ENCODE data around the gene PCBP3. TPM values are rescaled to one million over a fixed set of nuclear protein-coding genes. Genes with fewer than 3 reads are reported as not detected.

PCBP3 gene
- total RNA-seq, 1 donor from 2014 or later, result not detected

DNA sequence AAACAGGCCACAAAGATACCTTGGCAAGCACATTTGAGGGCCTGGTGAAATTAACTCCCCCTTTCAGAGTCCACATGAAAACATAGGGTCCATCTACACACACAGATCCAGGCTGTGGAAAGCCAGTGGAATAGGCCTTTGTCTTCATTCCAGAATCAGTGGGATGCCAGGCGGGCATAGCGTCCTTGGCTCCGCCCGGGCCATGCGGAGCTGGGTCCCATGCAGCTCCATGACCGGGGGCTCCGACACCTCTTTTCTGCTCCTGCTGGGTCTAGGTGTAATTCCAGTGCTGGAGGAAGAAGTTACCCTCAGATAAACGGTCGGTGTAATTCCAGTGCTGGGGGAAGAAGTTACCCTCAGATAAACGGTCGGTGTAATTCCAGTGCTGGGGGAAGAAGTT lies 274.5 kb downstream of the PCBP3 start:
- TF ChIP-seq, protein P1, sequence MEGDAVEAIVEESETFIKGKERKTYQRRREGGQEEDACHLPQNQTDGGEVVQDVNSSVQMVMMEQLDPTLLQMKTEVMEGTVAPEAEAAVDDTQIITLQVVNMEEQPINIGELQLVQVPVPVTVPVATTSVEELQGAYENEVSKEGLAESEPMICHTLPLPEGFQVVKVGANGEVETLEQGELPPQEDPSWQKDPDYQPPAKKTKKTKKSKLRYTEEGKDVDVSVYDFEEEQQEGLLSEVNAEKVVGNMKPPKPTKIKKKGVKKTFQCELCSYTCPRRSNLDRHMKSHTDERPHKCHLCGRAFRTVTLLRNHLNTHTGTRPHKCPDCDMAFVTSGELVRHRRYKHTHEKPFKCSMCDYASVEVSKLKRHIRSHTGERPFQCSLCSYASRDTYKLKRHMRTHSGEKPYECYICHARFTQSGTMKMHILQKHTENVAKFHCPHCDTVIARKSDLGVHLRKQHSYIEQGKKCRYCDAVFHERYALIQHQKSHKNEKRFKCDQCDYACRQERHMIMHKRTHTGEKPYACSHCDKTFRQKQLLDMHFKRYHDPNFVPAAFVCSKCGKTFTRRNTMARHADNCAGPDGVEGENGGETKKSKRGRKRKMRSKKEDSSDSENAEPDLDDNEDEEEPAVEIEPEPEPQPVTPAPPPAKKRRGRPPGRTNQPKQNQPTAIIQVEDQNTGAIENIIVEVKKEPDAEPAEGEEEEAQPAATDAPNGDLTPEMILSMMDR (conservative IDR thresholded peaks at IDR 0.05; ENCODE audit: low read depth, low read length), result no peak
- H3K4me3 ChIP-seq (ENCODE audit: low read depth, low read length), result no peak overlapping the region
- DNase-seq (ENCODE audit: low read depth), result no peak

DNA sequence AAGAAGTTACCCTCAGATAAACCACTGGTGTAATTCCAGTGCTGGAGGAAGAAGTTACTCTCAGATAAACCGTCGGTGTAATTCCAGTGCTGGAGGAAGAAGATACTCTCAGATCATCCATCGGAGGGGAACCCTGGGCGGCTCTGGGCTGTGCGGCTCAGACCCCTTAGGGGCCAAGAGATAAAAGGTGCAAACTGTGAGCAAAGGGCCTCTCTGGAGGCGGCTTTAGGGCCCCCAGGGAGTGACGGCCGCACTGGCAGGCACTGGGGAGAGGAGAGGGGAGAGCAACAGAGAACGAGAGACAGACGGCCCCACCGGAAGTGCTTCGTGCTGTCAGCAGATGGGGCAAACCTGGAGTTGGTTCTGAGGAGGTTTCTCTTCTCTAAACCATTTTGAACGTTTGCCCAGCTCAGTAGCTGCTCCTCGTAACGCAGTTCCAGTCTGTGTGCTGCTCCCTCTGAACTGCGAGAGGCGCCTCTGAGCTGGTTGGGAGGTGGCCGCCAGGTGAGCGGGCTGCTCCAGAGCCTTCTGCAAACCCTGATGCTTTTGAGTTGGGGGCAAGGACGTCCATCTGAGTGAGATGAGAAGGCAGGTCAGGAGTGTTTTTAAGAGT lies 275.4 kb downstream of the PCBP3 start:
- no peak for DNase-seq (ENCODE audit: low read depth)
- TF ChIP-seq, protein P1 (conservative IDR thresholded peaks at IDR 0.05; ENCODE audit: low read depth, low read length), result no peak
- no peak overlapping the region for H3K4me3 ChIP-seq (ENCODE audit: low read depth, low read length)

DNA sequence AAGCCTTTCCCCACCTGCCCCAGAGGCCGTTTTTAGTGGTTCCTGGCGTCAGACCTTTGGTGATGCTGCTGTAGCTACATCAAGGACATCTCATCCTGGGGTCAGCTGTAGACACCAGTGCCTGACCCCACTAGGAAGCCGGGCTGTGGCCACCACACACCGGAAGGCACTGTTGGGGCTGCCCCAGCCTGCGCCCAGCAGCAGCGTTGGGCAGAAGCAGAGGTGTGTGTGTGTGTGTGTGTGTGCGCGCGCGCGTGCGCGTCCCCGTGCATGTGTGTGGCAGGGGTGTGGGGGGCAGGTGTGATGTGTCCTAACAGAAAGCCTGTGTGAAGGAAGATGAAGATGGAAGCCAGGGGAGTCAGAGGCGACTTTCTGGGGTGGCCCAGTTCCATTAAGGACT lies 276.1 kb downstream of the PCBP3 start:
- no peak overlapping the region for H3K4me3 ChIP-seq (ENCODE audit: low read depth, low read length)

GRCh38 chr21:45920824-45921600 lies 277.5 kb downstream of the PCBP3 start:
- no peak overlapping the region for H3K4me3 ChIP-seq (ENCODE audit: low read depth, low read length)
- TF ChIP-seq, protein P1 (conservative IDR thresholded peaks at IDR 0.05; ENCODE audit: low read depth, low read length), result no peak
- DNase-seq (ENCODE audit: low read depth), result no peak

More for the DNA sequence above, 276.1 kb downstream of the PCBP3 start:
- no peak for DNase-seq (ENCODE audit: low read depth)
- TF ChIP-seq, protein P1 (conservative IDR thresholded peaks at IDR 0.05; ENCODE audit: low read depth, low read length), result no peak

DNA sequence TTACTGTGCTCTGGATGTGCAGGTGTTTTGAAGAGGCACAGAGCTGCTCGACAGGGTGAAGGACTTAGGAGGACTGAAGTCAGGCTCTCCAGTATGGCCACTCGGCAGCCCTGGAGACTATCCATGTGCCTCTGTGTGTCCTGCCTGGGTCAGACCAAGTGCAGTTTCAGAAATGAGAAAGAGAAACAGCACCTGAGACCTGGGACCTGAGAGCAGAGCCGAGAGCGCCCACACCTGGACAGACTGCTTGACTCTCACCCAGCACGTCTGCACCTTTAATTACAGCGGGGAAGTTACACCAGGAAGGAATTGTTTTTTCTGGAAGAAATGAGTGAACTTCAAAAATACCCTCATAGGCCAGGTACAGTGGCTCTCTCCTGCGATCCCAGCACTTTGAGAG lies 278.4 kb downstream of the PCBP3 start:
- H3K4me3 ChIP-seq (ENCODE audit: low read depth, low read length), result no peak overlapping the region
- TF ChIP-seq, protein P1 (conservative IDR thresholded peaks at IDR 0.05; ENCODE audit: low read depth, low read length), result no peak
- DNase-seq (ENCODE audit: low read depth), result no peak

DNA sequence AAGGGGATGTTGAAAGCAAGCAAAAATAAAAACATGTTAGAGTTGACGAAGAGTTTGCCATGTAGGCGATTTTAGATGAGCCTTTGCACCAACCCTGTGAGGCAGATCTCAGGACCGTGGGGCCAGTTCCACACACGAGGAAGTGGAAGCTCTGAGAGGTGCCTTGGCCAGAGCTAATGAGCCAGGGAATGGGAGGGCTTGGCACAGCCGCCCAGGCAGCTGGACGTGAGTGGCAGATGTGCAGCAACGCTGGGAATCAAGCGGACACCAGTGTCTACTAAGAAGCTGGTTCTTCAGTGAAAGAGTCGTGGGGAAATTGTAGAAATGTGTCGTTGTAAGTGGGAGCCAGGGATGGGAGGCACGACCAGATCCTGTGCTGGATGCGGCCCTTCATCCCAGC lies 279.1 kb downstream of the PCBP3 start:
- DNase-seq (ENCODE audit: low read depth), result no peak
- H3K4me3 ChIP-seq (ENCODE audit: low read depth, low read length), result no peak overlapping the region
- TF ChIP-seq, protein P1 (conservative IDR thresholded peaks at IDR 0.05; ENCODE audit: low read depth, low read length), result no peak
